Panc1 (cell line): ENCODE data around the gene NOS3. TPM values are rescaled to one million over a fixed set of nuclear protein-coding genes. Genes with fewer than 3 reads are reported as not detected.

ENCODE experiments used
- ATAC-seq: fragments of 200-7000 bp; cut with Tn5 transposase; 2 replicates; pipeline ENCODE4 v1.9.1; 2020; ENCODE audit warnings: mild to moderate bottlenecking, moderate library complexity
- BruUV-seq: library from RNA; stranded (reverse); fragments of 400-500 nt; replicated peaks from 2 replicates; lab custom pipeline; 2021; lab: Mats Ljungman, UMichigan
- CTCF ChIA-PET: fragments of 300-600 bp; sonication (Branson Sonifier 250); formaldehyde crosslinking; loops from one replicate; lab custom pipeline; 2022; ENCODE audit warnings: antibody characterized with exemption; lab: Charles Lee
- POLR2A ChIA-PET: fragments of 300-600 bp; sonication (Branson Sonifier 250); formaldehyde crosslinking; loops from one replicate; lab custom pipeline; 2022; ENCODE audit warnings: antibody characterized with exemption; lab: Charles Lee
- DNase-seq: peaks from one replicate; pipeline ENCODE4 v3.0.0-alpha.2; 2010; ENCODE audit warnings: low read depth, low spot score
- H3K27ac ChIP-seq: 2 replicates; pipeline ENCODE4 v1.5.1; 2011; ENCODE audit warnings: mild to moderate bottlenecking, low read length, inconsistent platforms
- H3K27me3 ChIP-seq: fragments of 200-500 bp; sonication (Bioruptor generic); 2 replicates; pipeline ENCODE4 v1.6.0; 2014; ENCODE audit warnings: low read length, inconsistent platforms; ENCODE audit not compliant: control insufficient read depth, insufficient read depth
- H3K36me3 ChIP-seq: fragments of 200-500 bp; sonication (Bioruptor generic); 2 replicates; pipeline ENCODE4 v1.5.1; 2014; ENCODE audit warnings: inconsistent platforms, mild to moderate bottlenecking, low read length, moderate library complexity; ENCODE audit not compliant: control insufficient read depth, insufficient read depth
- H3K4me1 ChIP-seq: 2 replicates; pipeline ENCODE4 v1.5.1; 2011; ENCODE audit warnings: inconsistent platforms, mild to moderate bottlenecking, low read length, moderate library complexity; ENCODE audit not compliant: control insufficient read depth, insufficient read depth
- H3K4me3 ChIP-seq, 2 experiments: 2 replicates each; pipeline ENCODE4 v1.5.1; 2011 to 2012; ENCODE audit warnings: low read depth in 2 of 2, low read length in 2 of 2, mild to moderate bottlenecking in 2 of 2, inconsistent platforms in 1 of 2, moderate library complexity in 1 of 2
- H3K9me3 ChIP-seq: fragments of 200-500 bp; sonication (Bioruptor generic); 2 replicates; pipeline ENCODE4 v1.5.1; 2014; ENCODE audit warnings: low read depth, mild to moderate bottlenecking, inconsistent platforms, low read length, moderate library complexity; ENCODE audit not compliant: control insufficient read depth, insufficient read depth
- POLR2AphosphoS5 ChIP-seq: IDR thresholded peaks from 2 replicates; pipeline ENCODE4 v1.6.1; 2012; ENCODE audit warnings: mild to moderate bottlenecking, low read depth, low read length, moderate library complexity
- SIN3A ChIP-seq: IDR thresholded peaks from 2 replicates; pipeline ENCODE4 v1.6.1; 2012; ENCODE audit warnings: low read depth, mild to moderate bottlenecking, low read length, moderate library complexity, borderline replicate concordance; ENCODE audit not compliant: insufficient read depth
- TCF7L2 ChIP-seq: IDR thresholded peaks from 2 replicates; pipeline ENCODE4 v1.6.1; 2011; ENCODE audit warnings: mild to moderate bottlenecking, low read depth, low read length, inconsistent platforms
- in situ Hi-C: cut with HindIII; loops from 2 replicates; pipeline ENCODE4 v1.10.0; 2016; ENCODE audit warnings: low sequenced_read_pairs, low pct_unique_long_range_greater_than_20kb
- intact Hi-C: fragments of 100-400 bp; cut with micrococcal nuclease; formaldehyde crosslinking; loops from one replicate; pipeline ENCODE4 v1.10.0; 2022; ENCODE audit not compliant: unreplicated experiment
- total RNA-seq: library from RNA; stranded (reverse); gene quantifications from one replicate; pipeline ENCODE4 v1.2.1, GENCODE V29; 2021; ENCODE audit not compliant: unreplicated experiment
- TF ChIP-seq, protein P1 (sequence below): fragments of 450-650 bp; IDR thresholded peaks from 2 replicates; pipeline ENCODE4 v1.5.1; 2017; ENCODE audit warnings: mild to moderate bottlenecking
- TF ChIP-seq, protein P2 (sequence below), 2 experiments: IDR thresholded peaks; 2 replicates each; pipeline ENCODE4 v1.6.1; 2011 to 2012; ENCODE audit warnings: low read depth in 2 of 2, control low read depth in 1 of 2, low read length in 1 of 2, mild to moderate bottlenecking in 1 of 2, moderate library complexity in 1 of 2; ENCODE audit not compliant: insufficient read depth in 1 of 2

The NOS3 gene
- total RNA-seq, 1 experiment from 2014 or later = 3.1 TPM

DNA sequence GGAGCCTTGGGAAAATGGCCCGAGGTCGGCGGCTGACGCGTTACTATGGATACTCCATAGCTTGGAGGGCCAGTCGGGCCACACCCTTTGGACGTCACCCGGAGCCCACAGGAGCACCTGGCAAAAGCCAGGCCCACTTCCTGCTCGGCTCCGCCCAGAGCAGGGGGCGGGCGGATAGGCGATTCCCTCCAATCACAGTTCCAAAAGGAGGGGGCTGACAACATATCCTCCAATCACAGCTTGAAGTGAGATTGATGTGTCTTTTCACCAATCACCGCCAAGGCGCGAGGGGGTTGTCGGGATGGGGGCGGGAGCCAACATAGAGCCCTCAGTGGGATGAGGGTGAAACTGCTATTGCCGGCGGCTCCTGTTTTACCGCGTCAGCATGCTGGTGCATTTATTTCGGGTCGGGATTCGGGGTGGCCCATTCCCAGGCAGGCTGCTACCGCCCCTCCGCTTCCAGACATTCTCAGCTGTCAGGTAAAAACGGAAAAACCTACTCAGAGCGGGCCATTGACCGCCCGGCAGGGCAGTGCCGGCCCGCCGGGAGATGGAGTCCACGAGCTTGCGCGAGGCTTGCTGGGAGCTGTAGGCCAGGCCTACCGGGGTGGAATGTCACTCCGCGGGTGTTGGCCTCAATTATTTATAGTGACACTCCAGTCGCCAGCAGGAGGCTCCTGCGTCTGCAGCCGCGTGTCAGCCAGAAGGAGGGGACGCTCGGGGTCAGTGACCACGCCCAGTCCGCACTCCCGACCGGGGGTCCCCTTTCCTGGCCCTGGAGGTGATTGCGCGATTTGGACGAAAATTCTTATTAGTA, 37.5 kb downstream of the NOS3 start, which contains the start of gene ABCB8:
ABCB8 (plus strand) TSS at position 320 of the 817 bp plus-strand sequence; CDS start at position 386, 66 bp downstream.
- ChIA-PET CTCF (interaction anchor here (0.5 to 1.5 kb wide), 9 partner anchors 9 to 85 kb away, joined by 3 to 9 read pairs (median 4); no protein-coding TSS in a partner anchor), POLR2A (interaction anchor here (0.6 to 1.0 kb wide), 4 partner anchors 9 to 71 kb away, joined by 3 to 10 read pairs (median 6); no protein-coding TSS in a partner anchor)
- in situ Hi-C loops = no loop called here
- H3K27ac ChIP-seq = peak within 1 kb of the TSS; percentile 90
- H3K9me3 ChIP-seq = no peaks in the 10 kb centered on the region
- no peaks in the 10 kb centered on the region for H3K36me3 ChIP-seq
- TF ChIP-seq POLR2AphosphoS5 (peak; percentile 75), SIN3A (peak; percentile 38; the same call in 1 of the 2 replicates), TCF7L2 (0 out of 2 replicates have a peak, but pooled peaks have one; percentile 22)
- TF ChIP-seq, protein P1, sequence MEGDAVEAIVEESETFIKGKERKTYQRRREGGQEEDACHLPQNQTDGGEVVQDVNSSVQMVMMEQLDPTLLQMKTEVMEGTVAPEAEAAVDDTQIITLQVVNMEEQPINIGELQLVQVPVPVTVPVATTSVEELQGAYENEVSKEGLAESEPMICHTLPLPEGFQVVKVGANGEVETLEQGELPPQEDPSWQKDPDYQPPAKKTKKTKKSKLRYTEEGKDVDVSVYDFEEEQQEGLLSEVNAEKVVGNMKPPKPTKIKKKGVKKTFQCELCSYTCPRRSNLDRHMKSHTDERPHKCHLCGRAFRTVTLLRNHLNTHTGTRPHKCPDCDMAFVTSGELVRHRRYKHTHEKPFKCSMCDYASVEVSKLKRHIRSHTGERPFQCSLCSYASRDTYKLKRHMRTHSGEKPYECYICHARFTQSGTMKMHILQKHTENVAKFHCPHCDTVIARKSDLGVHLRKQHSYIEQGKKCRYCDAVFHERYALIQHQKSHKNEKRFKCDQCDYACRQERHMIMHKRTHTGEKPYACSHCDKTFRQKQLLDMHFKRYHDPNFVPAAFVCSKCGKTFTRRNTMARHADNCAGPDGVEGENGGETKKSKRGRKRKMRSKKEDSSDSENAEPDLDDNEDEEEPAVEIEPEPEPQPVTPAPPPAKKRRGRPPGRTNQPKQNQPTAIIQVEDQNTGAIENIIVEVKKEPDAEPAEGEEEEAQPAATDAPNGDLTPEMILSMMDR = peak; percentile 78; the same call in 1 of the 2 replicates
- TF ChIP-seq, protein P2, sequence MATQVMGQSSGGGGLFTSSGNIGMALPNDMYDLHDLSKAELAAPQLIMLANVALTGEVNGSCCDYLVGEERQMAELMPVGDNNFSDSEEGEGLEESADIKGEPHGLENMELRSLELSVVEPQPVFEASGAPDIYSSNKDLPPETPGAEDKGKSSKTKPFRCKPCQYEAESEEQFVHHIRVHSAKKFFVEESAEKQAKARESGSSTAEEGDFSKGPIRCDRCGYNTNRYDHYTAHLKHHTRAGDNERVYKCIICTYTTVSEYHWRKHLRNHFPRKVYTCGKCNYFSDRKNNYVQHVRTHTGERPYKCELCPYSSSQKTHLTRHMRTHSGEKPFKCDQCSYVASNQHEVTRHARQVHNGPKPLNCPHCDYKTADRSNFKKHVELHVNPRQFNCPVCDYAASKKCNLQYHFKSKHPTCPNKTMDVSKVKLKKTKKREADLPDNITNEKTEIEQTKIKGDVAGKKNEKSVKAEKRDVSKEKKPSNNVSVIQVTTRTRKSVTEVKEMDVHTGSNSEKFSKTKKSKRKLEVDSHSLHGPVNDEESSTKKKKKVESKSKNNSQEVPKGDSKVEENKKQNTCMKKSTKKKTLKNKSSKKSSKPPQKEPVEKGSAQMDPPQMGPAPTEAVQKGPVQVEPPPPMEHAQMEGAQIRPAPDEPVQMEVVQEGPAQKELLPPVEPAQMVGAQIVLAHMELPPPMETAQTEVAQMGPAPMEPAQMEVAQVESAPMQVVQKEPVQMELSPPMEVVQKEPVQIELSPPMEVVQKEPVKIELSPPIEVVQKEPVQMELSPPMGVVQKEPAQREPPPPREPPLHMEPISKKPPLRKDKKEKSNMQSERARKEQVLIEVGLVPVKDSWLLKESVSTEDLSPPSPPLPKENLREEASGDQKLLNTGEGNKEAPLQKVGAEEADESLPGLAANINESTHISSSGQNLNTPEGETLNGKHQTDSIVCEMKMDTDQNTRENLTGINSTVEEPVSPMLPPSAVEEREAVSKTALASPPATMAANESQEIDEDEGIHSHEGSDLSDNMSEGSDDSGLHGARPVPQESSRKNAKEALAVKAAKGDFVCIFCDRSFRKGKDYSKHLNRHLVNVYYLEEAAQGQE (IDR thresholded peaks at IDR 0.05; ENCODE audit: insufficient read depth in 1 of 2, low read depth in 2 of 2, low read length in 1 of 2) = no peak
- no peaks in the 10 kb centered on the region; the same call in none of the 2 replicates for H3K4me1 ChIP-seq
- ATAC-seq = peak; percentile 96
- peak within 1 kb of the TSS; percentile 73 to 79 for H3K4me3 ChIP-seq
- intact Hi-C loops = no loop called here
- TSS peak; percentile 88 for BruUV-seq
- DNase-seq = peak; percentile 100
- no peaks in the 10 kb centered on the region for H3K27me3 ChIP-seq

DNA sequence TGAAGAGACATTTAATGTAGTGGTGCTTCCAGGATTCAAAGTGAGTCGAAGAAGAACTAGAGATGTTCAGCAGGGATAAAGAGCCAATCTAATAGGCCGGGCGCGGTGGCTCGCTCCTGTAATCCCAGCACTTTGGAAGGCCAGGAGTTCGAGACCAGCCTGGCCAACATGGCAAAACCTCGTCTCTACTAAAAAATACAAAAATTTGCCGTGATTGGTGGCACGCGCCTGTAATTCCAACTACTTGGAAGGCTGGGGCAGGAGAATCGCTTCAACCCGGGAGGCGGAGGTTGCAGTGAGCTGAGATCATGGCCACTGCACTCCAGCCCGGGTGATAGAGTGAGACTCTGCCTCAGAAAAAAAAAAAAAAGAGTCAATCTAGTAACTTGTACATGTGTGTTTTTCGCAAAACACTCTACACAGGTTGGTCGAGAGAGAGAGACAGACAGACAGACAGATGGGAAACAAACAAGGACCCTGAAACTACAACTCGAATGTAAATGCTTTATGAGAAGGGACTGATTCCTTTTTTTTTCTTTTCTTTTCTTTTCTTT, 38.2 kb downstream of the NOS3 start:
- no peaks in the 10 kb centered on the region for H3K27me3 ChIP-seq
- no peaks in the 10 kb centered on the region for H3K36me3 ChIP-seq
- peak overlapping the region; percentile 73 to 79 for H3K4me3 ChIP-seq
- no peaks in the 10 kb centered on the region for H3K9me3 ChIP-seq
- no TSS peak for BruUV-seq
- H3K27ac ChIP-seq = peak overlapping the region; percentile 90
- no peak for TF ChIP-seq POLR2AphosphoS5
- in situ Hi-C loops = no loop called here
- ChIA-PET POLR2A (interaction anchor here (0.7 kb wide), 1 partner anchor 32 kb away, joined by 4 read pairs; no protein-coding TSS in a partner anchor), CTCF (interaction anchor here (0.5 to 1.5 kb wide), 4 partner anchors 37 to 85 kb away, joined by 3 to 7 read pairs (median 3); no protein-coding TSS in a partner anchor)
- ATAC-seq (no peak), DNase-seq (no peak)
- no peaks in the 10 kb centered on the region; the same call in none of the 2 replicates for H3K4me1 ChIP-seq
- intact Hi-C loops = no loop called here
